ENCODE results near the gene ENTPD6. TPM values are rescaled to one million over a fixed set of nuclear protein-coding genes. Genes with fewer than 3 reads are reported as not detected.
A peak's percentile ranks its signal among the peaks of the same experiment; 100 is the strongest.

The ENTPD6 gene
- total RNA-seq, 2 experiments from 2014 or later: 33.8 to 45.6 TPM

GRCh38 chr20:25272223-25273000 lies 76.9 kb downstream of the ENTPD6 start:
- ChIA-PET CTCF (interaction anchor here (1.2 kb wide), 1 partner anchor 10 kb away, joined by 3 read pairs; no protein-coding TSS in a partner anchor), POLR2A (no interaction called here)
- H3K36me3 Mint-ChIP-seq (ENCODE audit: low read depth): peaks cover 8% of the 10 kb centered on the region
- DNase-seq: no peak
- no peak overlapping the region for H3K27ac Mint-ChIP-seq
- H3K4me3 Mint-ChIP-seq: no peak overlapping the region
- H3K27me3 Mint-ChIP-seq: no peaks in the 10 kb centered on the region
- H3K4me1 Mint-ChIP-seq: no peaks in the 10 kb centered on the region
- H3K9me3 Mint-ChIP-seq: no peaks in the 10 kb centered on the region

DNA sequence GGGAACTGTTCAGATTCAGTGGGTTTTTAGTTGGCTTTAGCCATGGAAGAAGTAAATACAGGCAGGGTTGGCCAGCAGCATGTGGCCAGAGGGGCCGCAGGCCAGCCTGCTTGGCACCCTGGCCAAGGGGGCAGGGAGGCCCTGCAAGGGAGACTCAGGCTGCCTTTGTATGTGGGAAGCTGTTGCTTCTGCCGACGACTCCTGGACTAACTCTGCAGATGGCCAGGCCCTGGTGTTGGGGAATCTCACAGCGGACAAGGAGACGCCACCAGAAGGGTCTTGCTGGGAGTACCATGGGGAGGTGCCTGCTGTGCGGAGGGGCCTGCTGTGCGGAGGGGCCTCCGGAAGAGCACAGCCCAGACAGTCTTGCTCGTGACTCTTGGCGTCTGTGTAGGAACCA lies 77.5 kb downstream of the ENTPD6 start:
- ChIA-PET POLR2A (no interaction called here), CTCF (interaction anchor here (1.2 kb wide), 1 partner anchor 9 kb away, joined by 3 read pairs; no protein-coding TSS in a partner anchor)
- no peak for DNase-seq
- H3K27ac Mint-ChIP-seq: no peak overlapping the region
- no peaks in the 10 kb centered on the region for H3K27me3 Mint-ChIP-seq
- H3K36me3 Mint-ChIP-seq (ENCODE audit: low read depth): peaks cover 8% of the 10 kb centered on the region
- no peak overlapping the region for H3K4me3 Mint-ChIP-seq
- H3K9me3 Mint-ChIP-seq: no peaks in the 10 kb centered on the region
- no peaks in the 10 kb centered on the region for H3K4me1 Mint-ChIP-seq

- Mint-ChIP-seq H3K9me3 (no peaks in the 10 kb centered on the region), H3K4me1 (no peaks in the 10 kb centered on the region), H3K27ac (no peak overlapping the region), H3K27me3 (no peaks in the 10 kb centered on the region), H3K36me3 (ENCODE audit: low read depth) (peaks cover 8% of the 10 kb centered on the region), H3K4me3 (no peak overlapping the region)
- ChIA-PET POLR2A (no interaction called here), CTCF (interaction anchor here (1.2 kb wide), 1 partner anchor 8 kb away, joined by 3 read pairs; no protein-coding TSS in a partner anchor)
- no peak for DNase-seq
These were observed 78.2 kb downstream of the ENTPD6 start for GRCh38 chr20:25273541-25274358.

- POLR2A ChIA-PET: no interaction called here
These were observed 79.0 kb downstream of the ENTPD6 start for GRCh38 chr20:25274481-25274880.

GRCh38 chr20:25274891-25275812 lies 79.6 kb downstream of the ENTPD6 start:
- peak overlapping the region; percentile 37 for H3K27ac Mint-ChIP-seq
- ChIA-PET POLR2A (no interaction called here), CTCF (no interaction called here)
- peaks cover 3% of the 10 kb centered on the region for H3K36me3 Mint-ChIP-seq (ENCODE audit: low read depth)
- H3K4me3 Mint-ChIP-seq: no peak overlapping the region
- H3K27me3 Mint-ChIP-seq: no peaks in the 10 kb centered on the region
- H3K4me1 Mint-ChIP-seq: no peaks in the 10 kb centered on the region
- DNase-seq: no peak
- H3K9me3 Mint-ChIP-seq: no peaks in the 10 kb centered on the region

More at GRCh38 chr20:25274481-25274880, 79.0 kb downstream of the ENTPD6 start:
- Mint-ChIP-seq H3K27me3 (no peaks in the 10 kb centered on the region), H3K9me3 (no peaks in the 10 kb centered on the region), H3K4me1 (no peaks in the 10 kb centered on the region), H3K4me3 (no peak overlapping the region), H3K36me3 (ENCODE audit: low read depth) (peaks cover 8% of the 10 kb centered on the region), H3K27ac (no peak overlapping the region)
- DNase-seq: no peak
- CTCF ChIA-PET: no interaction called here

DNA sequence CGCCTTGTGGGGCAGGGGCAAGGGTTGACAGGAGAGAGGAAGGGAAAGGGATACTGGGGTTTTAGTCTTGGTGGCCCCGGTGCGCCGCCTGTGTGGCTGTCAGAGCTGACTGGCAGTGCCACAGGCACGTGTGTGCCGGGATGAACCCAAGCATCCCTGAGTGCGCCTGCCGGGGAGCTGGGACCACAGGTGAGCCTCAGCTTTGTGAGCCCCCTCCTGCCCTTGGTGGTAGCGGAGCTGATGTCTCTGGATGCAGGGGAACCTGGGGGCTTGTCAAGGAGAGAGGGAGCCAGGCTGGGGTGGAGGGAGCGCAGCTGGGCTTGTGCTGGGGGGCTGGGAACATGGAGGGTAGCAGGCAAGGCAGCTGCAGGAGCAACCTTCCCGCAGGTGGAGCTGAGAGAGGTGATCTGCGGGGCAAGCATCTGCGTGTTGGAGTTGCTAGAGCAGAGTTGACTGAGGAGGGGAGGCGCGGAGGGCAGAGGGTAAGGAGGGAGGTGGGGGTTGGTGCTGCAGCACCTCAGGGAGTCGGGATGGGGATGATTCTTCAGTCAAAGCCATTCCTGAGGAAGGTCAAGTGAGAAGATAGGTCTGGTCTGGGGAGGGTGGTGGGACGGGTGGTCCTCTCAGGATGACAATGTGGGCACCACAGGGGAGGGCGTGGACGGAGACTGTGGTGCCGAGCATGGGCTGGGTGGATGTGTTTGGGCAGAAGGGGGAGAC lies 80.5 kb downstream of the ENTPD6 start:
- no peak for DNase-seq
- peaks cover 3% of the 10 kb centered on the region for H3K36me3 Mint-ChIP-seq (ENCODE audit: low read depth)

More for the DNA sequence above, 80.5 kb downstream of the ENTPD6 start:
- ChIA-PET POLR2A (no interaction called here), CTCF (no interaction called here)
- Mint-ChIP-seq H3K4me1 (no peaks in the 10 kb centered on the region), H3K27ac (peak overlapping the region; percentile 37), H3K4me3 (no peak overlapping the region), H3K9me3 (no peaks in the 10 kb centered on the region), H3K27me3 (no peaks in the 10 kb centered on the region)

Other genes starting within 250 kb of the ENTPD6 start
- gene CST7, start 246.4 kb upstream of the ENTPD6 start, total RNA-seq: 10 to 100 TPM; 25.9 to 26.7 TPM
- 10 to 100 TPM; 38.7 to 41.3 TPM for gene APMAP, start 203.0 kb upstream of the ENTPD6 start, total RNA-seq
- 10 to 100 TPM; 41.1 to 54.1 TPM for gene ACSS1, start 137.6 kb upstream of the ENTPD6 start, total RNA-seq
- gene VSX1, start 113.6 kb upstream of the ENTPD6 start, total RNA-seq: not detected
- gene PYGB, start 52.4 kb downstream of the ENTPD6 start, total RNA-seq: 10 to 100 TPM; 28.7 to 30.2 TPM
- gene ABHD12, start 195.1 kb downstream of the ENTPD6 start, total RNA-seq: 10 to 100 TPM; 27.1 to 27.6 TPM
- 10 to 100 TPM; 28.8 to 28.9 TPM for gene GINS1, start 212.0 kb downstream of the ENTPD6 start, total RNA-seq

Measured in activated CD4-positive, alpha-beta T cell treated with anti-CD3 and anti-CD28 coated beads, Interleukin-2, amount 10 ng/mL, durations not matched to agents 7 days and 5 days (primary cell).